HepG2 (cell line): ENCODE results near the gene FKBP1B. TPM values are rescaled to one million over a fixed set of nuclear protein-coding genes. Genes with fewer than 3 reads are reported as not detected.

Experiments used
- BRD4 ChIP-seq: sonication (generic); formaldehyde crosslinking; IDR thresholded peaks from 2 replicates; pipeline ENCODE4 v1.4.0; 2020; ENCODE audit warnings: missing genetic modification reagents
- CCAR2 ChIP-seq: fragments of 200-400 bp; formaldehyde crosslinking; optimal IDR thresholded peaks from 2 replicates; pipeline ENCODE3; 2018; ENCODE audit warnings: low read depth, mild to moderate bottlenecking, low read length, moderate library complexity
- DMTF1 ChIP-seq: sonication (generic); formaldehyde crosslinking; IDR thresholded peaks from 2 replicates; pipeline ENCODE4 v1.4.0; 2020; ENCODE audit warnings: mild to moderate bottlenecking, missing genetic modification reagents
- MLXIP ChIP-seq: sonication (generic); formaldehyde crosslinking; IDR thresholded peaks from 2 replicates; pipeline ENCODE4 v1.9.0; 2021; ENCODE audit warnings: missing genetic modification reagents, borderline replicate concordance
- NFIC ChIP-seq: IDR thresholded peaks from 2 replicates; pipeline ENCODE4 v1.6.1; 2012; ENCODE audit warnings: mild to moderate bottlenecking, low read length, inconsistent platforms
- RERE ChIP-seq: IDR thresholded peaks from 2 replicates; pipeline ENCODE4 v1.6.1; 2016; ENCODE audit warnings: low read depth, missing genetic modification reagents, missing compliant biosample characterization
- SAP130 ChIP-seq: IDR thresholded peaks from 2 replicates; pipeline ENCODE4 v1.6.1; 2016; ENCODE audit warnings: low read depth
- ZBTB39 ChIP-seq: sonication (generic); formaldehyde crosslinking; IDR thresholded peaks from 2 replicates; pipeline ENCODE4 v1.5.0; 2020; ENCODE audit warnings: missing genetic modification reagents
- ZBTB46 ChIP-seq: sonication (generic); formaldehyde crosslinking; IDR thresholded peaks from 2 replicates; pipeline ENCODE4 v1.4.0; 2020; ENCODE audit warnings: mild to moderate bottlenecking, missing genetic modification reagents, borderline replicate concordance
- ZBTB7B ChIP-seq: sonication (generic); formaldehyde crosslinking; IDR thresholded peaks from 2 replicates; pipeline ENCODE4 v1.4.0; 2020; ENCODE audit warnings: missing genetic modification reagents
- ZNF414 ChIP-seq: sonication (generic); formaldehyde crosslinking; IDR thresholded peaks from 2 replicates; pipeline ENCODE4 v1.5.0; 2020; ENCODE audit warnings: missing genetic modification reagents
- ZNF720 ChIP-seq: sonication (generic); formaldehyde crosslinking; IDR thresholded peaks from 2 replicates; pipeline ENCODE4 v1.4.0; 2020; ENCODE audit warnings: missing genetic modification reagents
- polyA plus RNA-seq, 8 experiments: library from polyadenylated mRNA; depleted of rRNA in 3 of 8; stranded (reverse) in 7 of 8; unstranded in 1 of 8; fragments of >200 nt; fragmentation: Illumina TruSeq in 4 of 8; extraction: Trizol in 4 of 8; gene quantifications; 2 replicates each; pipeline versions ENCODE4 v1.2.1 to v1.2.3, GENCODE V29; 2011 to 2016; ENCODE audit warnings: low read depth in 4 of 8, missing spikeins in 1 of 8, mixed read lengths in 1 of 8; ENCODE audit not compliant: insufficient read depth in 1 of 8
- total RNA-seq, 5 experiments: library from RNA; depleted of rRNA; stranded (reverse); fragments of >200 nt; fragmentation: Illumina TruSeq; extraction: Trizol; gene quantifications; 2 replicates each; pipeline ENCODE4 v1.2.3, GENCODE V29; 2016; ENCODE audit warnings: low read depth in 1 of 5

The FKBP1B gene
- total and polyA plus RNA-seq, 2 of the 13 experiments (the other 11 are each of a cell fraction or from before 2014, with no cell fraction given), result 35.2 to 96.3 TPM

GRCh38 chr2:24084386-24085199, 35.1 kb downstream of the FKBP1B start, which contains the start of gene TP53I3 (continued):
- TF ChIP-seq RERE (CRISPR knock-in tag) (no peak), MLXIP (no peak), ZBTB7B (CRISPR knock-in tag) (peak; percentile 46; the same call in 1 of the 2 replicates), ZNF720 (CRISPR knock-in tag) (no peak), SAP130 (CRISPR knock-in tag) (peak; percentile 61), DMTF1 (CRISPR knock-in tag) (no peak), ZNF414 (CRISPR knock-in tag) (no peak), BRD4 (CRISPR knock-in tag) (no peak), ZBTB39 (no peak; the same call in 1 of the 2 replicates), ZBTB46 (CRISPR knock-in tag) (peak; percentile 73; the same call in 1 of the 2 replicates), CCAR2 (no peak), NFIC (0 out of 2 replicates have a peak, but pooled peaks have one; percentile 14)
